AG09309 (cell line): ENCODE data around the gene ADAMTS20.

ENCODE experiments used
- DNase-seq: peaks from one replicate; pipeline ENCODE4 v3.0.0-alpha.2; 2010; ENCODE audit warnings: low read depth
- H3K4me3 ChIP-seq: 2 replicates; pipeline ENCODE4 v1.5.1; 2011; ENCODE audit warnings: mild to moderate bottlenecking, low read depth, low read length, moderate library complexity; ENCODE audit not compliant: control insufficient read depth
- CTCF ChIP-seq: IDR thresholded peaks from 2 replicates; pipeline ENCODE4 v1.5.1; 2011; ENCODE audit warnings: mild to moderate bottlenecking, low read depth, low read length, inconsistent platforms; ENCODE audit not compliant: insufficient read depth, control insufficient read depth; ENCODE audit errors: missing control alignments

Gene ADAMTS20

GRCh38 chr12:43310596-43310995, 241.4 kb downstream of the ADAMTS20 start:
- no peak for DNase-seq
- no peak overlapping the region for H3K4me3 ChIP-seq
- no peak for TF ChIP-seq CTCF

DNA sequence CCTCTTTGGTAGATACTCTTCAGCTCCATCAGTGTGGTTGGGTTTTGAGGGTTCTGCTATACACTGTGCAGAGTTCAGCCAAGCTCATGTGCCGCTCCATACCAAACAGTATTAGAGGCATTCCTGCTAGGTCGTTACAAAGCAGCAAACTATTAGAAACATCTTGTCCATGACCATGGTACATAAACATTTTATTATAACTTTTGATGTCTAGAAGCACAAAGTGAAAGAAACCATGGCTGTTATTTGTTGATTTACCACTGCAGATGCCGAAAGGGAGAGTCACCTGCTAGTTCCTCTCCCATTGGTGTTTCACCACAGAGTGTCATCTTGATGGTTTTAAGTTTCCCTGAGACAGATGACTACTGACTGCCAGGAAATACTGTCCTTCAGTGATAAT, 242.0 kb downstream of the ADAMTS20 start:
- no peak for TF ChIP-seq CTCF
- H3K4me3 ChIP-seq: no peak overlapping the region
- no peak for DNase-seq

GRCh38 chr12:43308776-43309175, 243.2 kb downstream of the ADAMTS20 start:
- no peak overlapping the region for H3K4me3 ChIP-seq
- no peak for TF ChIP-seq CTCF
- DNase-seq: no peak

GRCh38 chr12:43307126-43307525, 244.9 kb downstream of the ADAMTS20 start:
- no peak for TF ChIP-seq CTCF
- no peak overlapping the region for H3K4me3 ChIP-seq

GRCh38 chr12:43306066-43306465, 245.9 kb downstream of the ADAMTS20 start:
- no peak for TF ChIP-seq CTCF
- peak; percentile 75 for DNase-seq
- no peak overlapping the region for H3K4me3 ChIP-seq

More at GRCh38 chr12:43307126-43307525, 244.9 kb downstream of the ADAMTS20 start:
- DNase-seq: no peak

DNA sequence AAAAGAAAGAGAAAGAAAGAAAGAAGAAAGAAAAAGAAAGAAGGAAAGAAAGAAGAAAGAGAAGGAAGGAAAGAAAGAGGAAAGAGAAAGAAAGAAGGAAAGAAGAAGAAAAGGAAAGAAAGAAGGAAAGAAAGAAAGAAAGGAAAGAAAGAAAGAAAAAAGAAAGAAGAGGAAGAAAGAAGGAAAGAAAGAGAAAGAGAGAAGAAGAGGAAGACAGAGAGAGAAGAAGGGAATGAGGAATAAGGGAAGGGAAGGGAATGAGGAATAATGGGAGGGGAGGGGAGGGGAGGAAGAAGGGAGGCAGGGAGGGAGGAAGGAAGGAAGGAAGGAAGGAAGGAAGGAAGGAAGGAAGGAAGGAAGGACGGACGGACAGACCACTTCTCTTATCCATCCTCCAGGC, 246.9 kb downstream of the ADAMTS20 start:
- TF ChIP-seq CTCF: no peak
- H3K4me3 ChIP-seq: no peak overlapping the region
- DNase-seq: no peak
